Measurements from ENCODE around the gene RNF157.
A peak's percentile ranks its signal among the peaks of the same experiment; 100 is the strongest.
"Not testable (repeated sequence)": the region's sequence is repeated elsewhere in the genome, so short reads cannot be mapped to it uniquely, and the experiment has no call there.

The RNF157 gene

GRCh38 chr17:76189247-76189646 is 51.0 kb downstream of the RNF157 start:
- no peak for DNase-seq
- TF ChIP-seq GATA1 (IDR thresholded peaks at IDR 0.05; ENCODE audit: low read depth, low read length) (no peak), POLR2A (IDR thresholded peaks at IDR 0.05; ENCODE audit: low read length) (no peak)

- no peak for DNase-seq
- no peak for TF ChIP-seq POLR2A (IDR thresholded peaks at IDR 0.05; ENCODE audit: low read length)
- TF ChIP-seq GATA1 (IDR thresholded peaks at IDR 0.05; ENCODE audit: low read depth, low read length) = no peak
Observed at GRCh38 chr17:76188213-76189016, 51.9 kb downstream of the RNF157 start.

GRCh38 chr17:76186774-76187173 is 53.5 kb downstream of the RNF157 start:
- not testable (repeated sequence) for DNase-seq

GRCh38 chr17:76184290-76184689 is 56.0 kb downstream of the RNF157 start:
- no peak for TF ChIP-seq GATA1 (IDR thresholded peaks at IDR 0.05; ENCODE audit: low read depth, low read length)
- TF ChIP-seq POLR2A (IDR thresholded peaks at IDR 0.05; ENCODE audit: low read length) = no peak
- no peak for DNase-seq

- TF ChIP-seq POLR2A (IDR thresholded peaks at IDR 0.05; ENCODE audit: low read length) = no peak
- TF ChIP-seq GATA1 (IDR thresholded peaks at IDR 0.05; ENCODE audit: low read depth, low read length) = no peak
- DNase-seq = peak; percentile 90 to 92
Observed at GRCh38 chr17:76182016-76182764, 58.1 kb downstream of the RNF157 start.

GRCh38 chr17:76179496-76180467 is 60.5 kb downstream of the RNF157 start:
- TF ChIP-seq GATA1 (IDR thresholded peaks at IDR 0.05; ENCODE audit: low read depth, low read length) = no peak
- no peak for TF ChIP-seq POLR2A (IDR thresholded peaks at IDR 0.05; ENCODE audit: low read length)
- DNase-seq = peak; percentile 54 to 76

GRCh38 chr17:76178124-76178523 is 62.2 kb downstream of the RNF157 start:
- DNase-seq = no peak
- TF ChIP-seq GATA1 (IDR thresholded peaks at IDR 0.05; ENCODE audit: low read depth, low read length) (no peak), POLR2A (IDR thresholded peaks at IDR 0.05; ENCODE audit: low read length) (no peak)

GRCh38 chr17:76176701-76177574 is 63.4 kb downstream of the RNF157 start:
- DNase-seq = no peak
- TF ChIP-seq GATA1 (IDR thresholded peaks at IDR 0.05; ENCODE audit: low read depth, low read length) = no peak
- no peak for TF ChIP-seq POLR2A (IDR thresholded peaks at IDR 0.05; ENCODE audit: low read length)

GRCh38 chr17:76174037-76174436 is 66.3 kb downstream of the RNF157 start:
- DNase-seq = no peak

GRCh38 chr17:76173474-76173873 is 66.8 kb downstream of the RNF157 start:
- no peak for DNase-seq
- TF ChIP-seq GATA1 (IDR thresholded peaks at IDR 0.05; ENCODE audit: low read depth, low read length) = no peak
- no peak for TF ChIP-seq POLR2A (IDR thresholded peaks at IDR 0.05; ENCODE audit: low read length)

More at GRCh38 chr17:76174037-76174436, 66.3 kb downstream of the RNF157 start:
- TF ChIP-seq GATA1 (IDR thresholded peaks at IDR 0.05; ENCODE audit: low read depth, low read length) (no peak), POLR2A (IDR thresholded peaks at IDR 0.05; ENCODE audit: low read length) (no peak)

GRCh38 chr17:76171706-76172105 is 68.6 kb downstream of the RNF157 start:
- no peak for DNase-seq
- TF ChIP-seq POLR2A (IDR thresholded peaks at IDR 0.05; ENCODE audit: low read length) = no peak
- TF ChIP-seq GATA1 (IDR thresholded peaks at IDR 0.05; ENCODE audit: low read depth, low read length) = no peak

GRCh38 chr17:76170114-76170513 is 70.2 kb downstream of the RNF157 start:
- DNase-seq = no peak
- TF ChIP-seq POLR2A (IDR thresholded peaks at IDR 0.05; ENCODE audit: low read length) (no peak), GATA1 (IDR thresholded peaks at IDR 0.05; ENCODE audit: low read depth, low read length) (no peak)

GRCh38 chr17:76166906-76167305 is 73.4 kb downstream of the RNF157 start:
- no peak for DNase-seq

More at GRCh38 chr17:76166906-76167305, 73.4 kb downstream of the RNF157 start:
- TF ChIP-seq GATA1 (IDR thresholded peaks at IDR 0.05; ENCODE audit: low read depth, low read length) = no peak
- no peak for TF ChIP-seq POLR2A (IDR thresholded peaks at IDR 0.05; ENCODE audit: low read length)
